Fibroblast of skin of scalp (primary cell): ENCODE results near the gene B3GAT1.

ENCODE experiments used
- DNase-seq: peaks from one replicate; pipeline ENCODE4 v3.0.0-alpha.2; 2013

B3GAT1 gene

DNA sequence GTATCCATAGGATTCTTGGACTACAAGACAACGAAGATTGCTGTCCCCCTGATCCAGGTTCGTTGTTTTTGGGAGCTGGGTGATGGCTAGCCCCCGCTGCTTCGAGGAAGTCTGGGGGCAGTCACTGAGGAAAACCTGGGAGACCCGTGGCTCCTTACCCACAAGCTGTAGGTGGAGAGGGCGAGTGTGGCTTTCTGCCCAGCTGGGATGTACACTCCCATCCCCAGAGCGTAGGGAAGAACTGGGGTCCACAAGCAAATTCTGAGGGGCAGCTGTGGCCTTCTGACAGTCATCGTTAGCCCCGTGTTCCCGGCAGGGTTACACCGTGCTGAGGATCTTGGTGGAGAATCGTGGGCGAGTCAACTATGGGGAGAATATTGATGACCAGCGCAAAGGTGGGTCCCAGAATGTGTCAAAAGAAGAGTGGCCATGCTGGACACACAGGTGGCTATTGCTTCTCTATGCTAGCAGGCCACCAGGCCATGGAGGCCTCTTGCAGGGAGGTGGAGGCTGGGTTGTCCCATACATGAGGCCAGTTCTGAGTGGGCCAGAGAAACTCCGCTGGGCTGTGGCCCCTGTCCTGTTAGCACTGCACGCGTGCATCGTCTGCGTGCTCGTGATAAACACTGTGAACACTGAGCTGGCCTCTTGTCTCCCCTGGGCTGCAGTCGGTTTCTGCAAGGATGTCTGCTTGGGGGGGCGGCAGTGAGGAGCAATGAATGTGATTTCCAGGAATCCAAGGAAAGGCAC lies 40.4 kb downstream of the B3GAT1 start:
- DNase-seq = no peak

DNA sequence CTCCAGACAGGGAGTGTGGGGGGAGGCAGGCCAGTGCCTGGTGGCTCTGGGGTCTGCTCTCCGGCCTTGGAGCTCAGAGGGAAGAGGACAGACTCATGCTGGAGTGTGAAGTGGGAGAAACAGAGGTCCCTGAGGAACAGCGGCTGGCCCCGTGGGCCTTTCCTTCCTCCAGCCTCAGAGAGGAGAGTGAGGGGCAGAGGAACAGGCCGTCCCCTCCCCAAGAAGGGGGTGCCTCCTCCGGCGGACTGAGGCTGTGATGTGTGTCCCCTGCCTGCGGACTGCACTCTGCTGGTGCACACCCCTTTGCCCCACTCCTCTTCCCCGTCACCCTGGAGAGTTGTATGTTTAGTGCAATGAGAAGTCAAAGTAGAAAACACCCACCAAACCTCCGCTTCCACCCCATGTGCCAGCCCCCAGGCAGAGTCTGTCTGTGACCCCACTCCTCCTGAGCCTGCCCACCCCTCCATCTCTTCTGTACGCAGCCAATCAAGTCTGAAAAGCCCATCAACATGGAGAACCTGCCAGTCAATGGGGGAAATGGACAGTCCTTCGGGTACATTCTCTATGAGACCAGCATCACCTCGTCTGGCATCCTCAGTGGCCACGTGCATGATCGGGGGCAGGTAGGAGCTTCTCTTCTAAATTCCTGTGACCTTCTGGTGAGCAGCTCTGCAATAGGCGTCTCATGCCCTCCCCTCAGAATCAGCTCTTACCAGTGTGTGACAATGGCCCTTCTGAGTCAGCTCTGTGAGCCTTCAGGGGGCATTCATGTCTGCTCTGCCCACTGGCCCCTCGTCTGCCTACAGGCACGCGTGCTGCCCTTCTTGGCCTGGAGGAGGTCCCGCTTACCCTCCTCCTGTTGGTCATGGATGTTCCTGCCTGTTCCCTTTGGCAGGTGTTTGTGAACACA lies 41.3 kb downstream of the B3GAT1 start:
- DNase-seq = no peak

DNA sequence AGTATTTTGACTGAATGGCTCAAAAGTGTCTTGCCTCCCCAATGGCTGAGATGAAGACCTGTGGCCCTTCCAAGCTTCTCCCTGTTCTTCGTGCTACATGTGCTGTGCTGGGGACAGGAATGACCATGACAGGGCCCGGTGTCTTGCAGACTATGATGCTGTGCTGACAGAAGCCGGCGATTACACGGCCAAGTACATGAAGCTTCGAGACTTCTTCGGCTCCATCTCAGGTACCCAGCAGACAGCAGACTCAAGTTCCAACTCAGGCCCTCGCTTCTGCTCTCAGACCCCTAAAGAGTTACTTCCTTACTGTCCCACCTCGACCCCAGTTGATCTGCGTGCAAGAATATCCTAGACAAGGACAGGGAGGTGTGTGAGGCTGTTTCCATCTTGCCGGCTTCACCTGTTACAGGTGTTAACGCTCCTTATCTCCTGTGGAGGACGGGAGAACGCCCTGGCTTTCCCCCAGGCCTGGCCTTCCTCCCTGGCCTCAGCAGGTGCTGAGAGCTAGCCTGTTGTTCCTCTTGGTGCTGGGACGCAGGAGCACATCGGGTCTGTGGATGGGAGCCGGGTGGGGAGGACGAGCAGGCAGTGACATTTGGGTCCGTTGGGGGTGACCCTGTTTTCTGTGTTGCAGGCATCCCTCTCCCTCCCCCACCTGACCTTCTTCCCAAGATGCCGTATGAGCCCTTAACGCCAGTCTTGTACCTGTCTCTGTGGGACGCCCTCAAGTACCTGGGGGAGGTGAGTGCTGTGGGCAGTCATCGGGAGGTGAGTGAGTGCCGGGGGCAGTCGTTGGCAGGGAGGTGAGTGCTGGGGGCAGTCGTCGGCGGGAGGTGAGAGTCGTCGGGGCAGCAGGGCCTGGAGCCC lies 42.2 kb downstream of the B3GAT1 start:
- no peak for DNase-seq

DNA sequence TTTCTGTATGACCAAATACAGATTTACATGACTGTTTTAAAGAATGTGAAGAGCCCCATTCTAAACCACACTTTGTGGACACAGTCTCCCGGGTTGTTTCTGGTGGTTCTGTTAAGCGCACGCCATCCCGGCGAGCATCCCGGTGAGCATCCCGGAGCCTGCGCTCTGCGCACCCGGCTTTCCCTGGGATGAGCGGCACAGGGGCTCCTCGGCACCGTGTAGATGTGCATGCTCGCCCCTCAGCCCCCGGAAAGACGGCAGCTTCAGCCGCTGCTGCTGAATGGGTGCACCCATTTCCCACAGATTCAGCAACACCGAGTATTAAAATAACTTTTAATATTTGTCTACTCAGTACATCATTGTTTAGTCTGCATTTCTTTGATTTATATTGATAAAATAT lies 44.3 kb downstream of the B3GAT1 start:
- DNase-seq = no peak

DNA sequence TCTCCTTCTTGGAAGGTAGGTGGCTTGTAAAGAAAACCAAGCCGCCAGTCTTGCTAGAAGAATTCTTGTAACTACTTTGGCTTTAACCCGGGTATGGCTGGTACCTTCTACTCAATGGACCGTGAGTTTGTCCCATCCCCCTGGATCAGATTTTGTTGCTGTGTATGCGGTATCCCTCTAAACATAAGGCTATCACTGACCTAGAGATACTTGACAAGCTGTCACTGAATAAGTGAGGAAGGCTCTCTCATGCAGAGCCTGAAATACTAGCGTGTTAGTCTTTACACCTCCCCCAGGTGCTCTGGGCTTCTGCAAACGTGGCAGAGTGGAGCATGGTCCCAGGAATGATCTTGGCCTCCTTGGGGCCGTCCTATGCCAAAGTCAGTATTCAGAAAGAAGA lies 45.8 kb downstream of the B3GAT1 start:
- no peak for DNase-seq

DNA sequence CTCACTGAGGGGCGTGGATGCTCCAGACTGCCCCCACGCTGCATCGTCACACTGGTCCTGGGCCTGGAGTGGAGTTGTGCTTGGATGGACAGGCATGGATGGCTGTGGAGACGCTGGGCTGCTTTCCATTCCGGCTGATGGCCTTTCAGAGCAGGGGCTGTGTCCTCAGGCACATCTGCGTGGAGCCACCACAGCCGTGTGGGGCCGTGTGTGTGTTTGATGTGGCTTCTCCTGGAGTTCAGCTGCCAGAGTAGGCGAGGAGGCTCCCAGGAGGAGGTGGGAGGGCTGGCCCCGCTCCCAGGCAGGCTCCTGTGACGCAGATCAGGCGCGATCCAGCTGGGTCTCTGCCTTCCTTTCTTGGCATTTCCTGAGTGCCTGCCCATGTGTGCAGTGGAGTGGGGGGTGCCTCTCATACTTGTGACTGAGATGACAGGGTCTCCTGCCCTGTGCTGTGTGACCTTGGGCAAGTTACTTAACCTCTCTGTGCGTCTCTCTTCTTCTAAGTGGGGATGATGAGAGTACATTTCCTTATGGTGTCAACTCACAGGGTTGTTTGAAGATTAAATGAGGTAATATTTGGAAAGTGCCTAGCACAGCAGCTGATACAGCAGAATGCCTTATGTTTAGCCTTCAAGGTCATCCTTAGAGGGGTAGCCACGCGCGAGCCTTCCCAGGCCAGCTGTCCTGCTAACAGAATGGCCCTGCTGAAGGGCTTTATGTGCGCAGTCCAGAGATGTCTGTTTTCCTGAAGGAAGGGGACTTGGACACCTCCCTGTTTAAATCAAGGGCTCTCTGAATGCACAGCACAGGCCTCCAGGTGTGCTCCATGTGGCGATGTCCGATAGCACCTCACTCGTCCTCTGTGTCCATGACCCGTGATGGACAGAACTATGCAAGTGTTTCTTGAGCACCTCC lies 46.8 kb downstream of the B3GAT1 start:
- DNase-seq = no peak

DNA sequence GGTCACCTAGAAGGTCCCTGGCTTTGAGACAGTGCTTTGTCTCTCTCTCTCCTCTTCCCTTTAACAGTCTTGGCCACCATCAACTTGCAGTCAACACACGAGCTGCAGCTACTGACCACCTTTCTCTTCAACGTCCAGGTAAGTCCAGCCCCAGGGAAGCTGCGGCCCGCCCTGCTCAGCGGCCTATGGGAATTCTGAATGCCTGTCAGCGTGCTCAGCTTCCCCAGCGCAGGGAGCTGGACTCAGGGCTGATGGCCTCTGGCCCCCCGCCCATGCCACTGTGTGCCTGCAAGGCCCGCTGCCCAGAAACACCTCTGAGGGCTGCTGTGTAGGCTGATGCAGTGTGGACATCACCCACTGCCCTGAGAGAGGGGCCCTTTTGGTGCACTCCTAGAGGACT lies 47.8 kb downstream of the B3GAT1 start:
- no peak for DNase-seq

DNA sequence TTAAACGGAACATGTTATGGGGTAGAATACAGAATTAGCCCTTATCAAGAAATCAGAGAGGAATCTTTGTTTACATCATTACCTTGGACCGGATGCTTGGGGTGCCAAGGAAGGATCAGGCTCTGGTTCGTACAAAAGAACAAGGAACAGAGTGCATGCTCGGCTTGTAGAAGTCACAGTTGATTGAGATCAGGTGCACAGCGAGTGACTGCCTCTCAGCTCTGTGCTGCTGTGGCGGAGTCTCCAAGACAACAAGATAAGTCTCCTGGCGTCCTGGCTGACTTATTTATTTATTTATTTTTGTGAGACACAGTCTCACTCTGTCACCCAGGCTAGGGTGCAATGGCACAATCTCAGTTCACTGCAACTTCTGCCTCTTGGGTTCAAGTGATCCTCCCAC lies 48.5 kb downstream of the B3GAT1 start:
- no peak for DNase-seq

DNA sequence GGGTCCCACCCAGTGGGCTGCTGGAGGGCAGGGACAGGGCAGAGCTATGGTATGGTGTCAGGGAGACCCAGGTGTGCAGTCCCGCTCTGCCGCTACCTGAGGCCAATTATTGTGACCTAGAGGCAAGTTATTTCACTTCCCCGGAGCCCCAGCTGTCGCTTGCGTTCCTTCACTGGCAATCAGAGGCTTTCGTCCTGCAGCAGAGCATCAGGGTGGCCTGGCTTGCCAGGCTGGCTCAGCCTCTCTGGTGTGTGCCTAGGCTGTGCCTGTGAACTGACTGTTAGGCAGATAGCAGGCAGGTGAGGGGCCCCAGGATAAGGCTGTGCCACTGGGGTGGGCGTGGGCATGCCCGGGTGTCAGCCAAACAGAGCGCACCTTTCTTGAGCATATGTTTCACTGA lies 48.9 kb downstream of the B3GAT1 start:
- DNase-seq = no peak

DNA sequence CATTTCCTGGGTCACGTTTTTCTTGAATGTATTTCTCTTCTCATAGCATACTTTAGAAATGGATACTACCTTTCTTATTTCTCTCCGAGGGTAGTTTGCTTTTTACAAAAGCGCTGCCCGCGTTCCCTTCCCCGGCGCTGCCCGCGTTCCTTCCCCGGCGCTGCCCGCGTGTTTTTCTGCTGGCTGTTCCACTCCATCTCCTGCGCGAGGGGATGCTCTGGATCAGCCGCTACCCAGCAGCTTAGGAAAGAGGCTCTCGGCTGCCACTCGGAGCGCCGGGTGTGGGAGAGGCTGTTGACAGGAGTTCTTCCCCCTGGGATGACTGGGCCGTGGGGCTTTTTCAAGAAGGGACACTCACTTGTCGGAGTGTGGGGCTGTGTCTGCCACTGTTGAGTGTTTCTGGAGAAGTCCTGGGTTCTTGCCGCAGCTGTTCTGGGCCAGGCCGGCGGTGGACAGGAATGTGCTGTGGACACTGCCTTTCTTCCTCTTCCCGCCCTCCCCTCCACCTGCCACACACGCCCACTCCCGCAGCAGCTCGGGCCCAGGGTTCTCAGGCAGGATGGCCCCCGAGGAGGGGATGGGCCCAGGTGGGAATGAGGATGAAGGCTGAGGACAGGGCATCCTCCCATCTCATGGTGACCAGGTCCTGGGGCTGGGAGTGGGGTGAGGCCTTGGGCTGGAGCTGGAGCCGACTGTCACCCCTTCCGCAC lies 49.7 kb downstream of the B3GAT1 start:
- no peak for DNase-seq

DNA sequence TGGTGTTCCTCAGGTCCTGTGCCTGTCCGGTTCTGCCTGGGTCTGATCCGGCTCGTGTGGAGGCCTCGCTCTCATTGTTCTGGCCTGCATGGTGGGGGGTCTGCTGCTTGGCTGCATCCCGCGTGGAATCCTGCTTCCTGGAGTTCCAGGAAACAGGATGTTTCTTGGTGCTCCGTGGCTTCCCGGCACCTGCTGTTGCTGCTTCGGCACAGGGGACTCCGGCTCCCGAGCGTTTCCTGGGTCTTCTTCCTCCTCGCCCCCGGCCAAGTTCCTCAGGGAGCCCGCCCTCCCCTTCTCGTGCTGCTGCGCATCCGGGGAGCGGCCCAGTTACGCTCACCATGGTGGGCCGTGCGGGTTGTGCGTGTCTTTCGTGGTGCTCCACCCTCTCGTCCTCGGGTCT lies 50.4 kb downstream of the B3GAT1 start:
- no peak for DNase-seq

DNA sequence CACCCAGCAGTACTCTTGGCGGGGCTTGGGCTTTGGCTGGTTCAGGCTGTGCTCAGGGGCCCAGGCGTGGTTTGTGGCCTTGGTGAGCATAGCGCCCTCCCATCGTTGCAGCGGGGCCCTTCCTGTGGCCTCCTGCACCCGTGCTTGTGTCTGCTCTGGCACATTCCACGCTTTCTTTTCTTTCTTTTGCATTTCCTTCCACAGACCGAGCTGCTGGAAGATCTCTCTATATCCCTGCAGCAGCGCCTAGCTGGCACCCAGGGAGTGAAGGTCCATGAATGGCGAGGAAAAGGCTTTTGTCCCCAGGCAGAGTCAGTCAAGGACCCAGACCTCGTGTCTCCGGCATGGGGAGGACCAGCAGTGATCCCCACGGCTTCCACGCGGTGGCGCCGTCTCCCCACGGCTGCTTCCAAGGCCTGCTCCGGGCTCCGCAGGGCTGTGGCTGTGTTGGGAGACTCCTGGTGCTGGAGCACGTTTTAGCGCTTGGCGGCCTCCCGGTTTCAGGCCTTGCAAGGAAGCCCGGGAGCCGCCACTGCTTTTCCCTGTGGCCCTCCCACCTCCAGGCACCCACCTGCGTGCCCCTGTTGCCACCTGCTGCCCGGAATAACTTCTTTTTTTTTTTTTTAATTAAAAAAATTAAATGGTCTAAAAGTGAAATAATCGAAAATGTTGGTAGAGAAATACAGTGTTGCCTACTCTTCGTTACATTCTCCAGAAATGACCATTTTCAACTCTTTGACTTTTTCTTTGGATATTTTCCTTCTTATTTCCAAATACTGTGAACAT lies 51.8 kb downstream of the B3GAT1 start:
- DNase-seq = peak; percentile 69

DNA sequence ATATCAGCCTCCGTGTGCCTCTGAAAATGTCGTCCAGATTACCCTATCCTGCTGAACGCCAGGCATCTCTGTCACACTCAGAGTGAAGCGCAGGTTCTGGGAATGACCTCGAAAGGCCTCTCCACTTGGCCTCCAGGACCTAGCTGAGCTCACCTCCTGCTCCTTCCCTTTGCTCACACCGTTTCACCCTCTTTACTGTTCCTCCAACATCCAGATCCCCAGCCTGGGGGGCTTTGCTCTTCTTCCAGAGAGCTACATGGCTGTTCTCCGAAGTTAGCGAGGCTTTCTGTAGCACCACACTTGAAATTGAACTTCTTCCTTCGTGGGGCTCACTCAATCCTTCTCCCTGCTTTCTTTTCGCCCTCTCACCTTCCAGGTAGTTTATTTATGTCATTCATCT lies 52.4 kb downstream of the B3GAT1 start:
- DNase-seq = no peak

DNA sequence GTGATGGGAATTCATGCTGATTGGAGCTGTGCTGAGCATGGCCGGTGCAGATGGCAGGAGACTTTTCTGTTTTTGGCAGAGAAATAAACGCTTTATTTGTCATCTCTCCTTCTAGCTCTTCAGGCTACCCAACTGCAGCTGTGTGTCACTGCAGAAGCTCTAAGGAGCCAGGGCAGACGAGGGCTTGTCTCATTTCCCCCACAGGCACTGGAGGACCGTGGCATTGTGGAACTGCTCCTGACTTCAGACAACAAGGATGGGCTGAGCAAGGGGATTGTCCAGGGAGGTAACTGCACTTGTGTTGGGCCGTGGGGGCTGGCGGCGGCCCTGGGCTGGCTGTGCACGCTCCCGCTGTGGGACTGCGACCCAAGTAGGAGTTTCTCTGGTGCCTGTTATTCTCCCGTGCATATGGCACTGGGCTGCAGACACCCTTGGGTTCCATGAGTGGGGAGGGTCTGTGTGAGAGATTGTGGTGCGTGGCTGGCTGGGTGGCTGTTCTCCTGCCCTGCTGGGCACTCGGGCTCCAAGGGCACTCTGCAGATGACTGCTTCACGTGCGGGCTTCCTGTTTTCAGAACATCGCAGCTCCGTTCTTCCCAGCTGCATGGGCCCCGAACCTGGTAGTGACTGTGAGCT lies 53.1 kb downstream of the B3GAT1 start:
- DNase-seq = no peak

DNA sequence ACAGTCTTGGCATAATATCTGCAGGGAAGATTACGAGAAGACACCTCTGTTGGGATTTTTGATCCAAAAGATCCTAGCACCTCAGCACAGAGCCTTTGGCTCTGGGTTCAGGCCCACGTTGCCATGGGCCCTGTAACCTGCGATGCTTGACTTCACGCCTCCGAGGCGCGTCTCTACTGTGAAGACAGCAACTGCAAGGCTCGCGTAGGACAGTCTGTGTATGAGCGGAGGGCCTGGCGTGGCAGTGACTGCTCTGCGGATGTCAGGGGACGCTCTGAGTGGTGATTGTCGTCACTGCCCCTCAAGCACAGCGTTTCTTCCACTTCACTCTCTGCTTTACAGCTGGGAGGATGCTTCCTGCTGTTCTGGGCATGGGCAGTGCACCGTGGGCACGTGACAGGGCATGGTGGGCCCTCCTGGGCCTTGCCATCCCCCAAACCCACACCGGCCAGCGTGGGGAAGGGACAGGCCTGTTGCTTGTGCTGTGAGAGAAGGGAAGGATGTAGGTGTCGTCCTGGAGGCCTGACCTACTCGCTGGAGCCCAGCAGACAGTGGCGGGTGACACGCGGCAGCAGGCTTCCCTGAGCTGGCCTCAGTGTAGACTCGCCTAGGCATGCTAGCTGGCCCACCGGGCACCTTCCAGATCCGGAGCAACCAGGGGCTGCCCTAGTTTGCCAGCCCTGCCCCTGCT lies 53.7 kb downstream of the B3GAT1 start:
- no peak for DNase-seq

DNA sequence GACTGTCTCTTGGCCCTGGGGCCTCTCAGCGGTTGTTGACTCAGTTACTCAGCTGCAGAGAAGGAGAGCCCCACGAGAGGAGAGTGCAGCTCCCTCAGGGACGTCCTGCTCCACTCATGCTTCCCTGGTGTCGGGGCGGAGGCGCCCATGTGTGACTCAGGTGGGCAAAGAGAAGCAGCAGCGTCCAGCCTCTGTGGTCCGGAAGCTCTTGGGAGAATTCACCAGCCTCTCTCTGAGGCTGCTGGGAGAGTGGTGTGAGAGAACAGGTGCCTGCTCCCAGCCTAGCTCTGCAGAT lies 54.5 kb downstream of the B3GAT1 start:
- no peak for DNase-seq

DNA sequence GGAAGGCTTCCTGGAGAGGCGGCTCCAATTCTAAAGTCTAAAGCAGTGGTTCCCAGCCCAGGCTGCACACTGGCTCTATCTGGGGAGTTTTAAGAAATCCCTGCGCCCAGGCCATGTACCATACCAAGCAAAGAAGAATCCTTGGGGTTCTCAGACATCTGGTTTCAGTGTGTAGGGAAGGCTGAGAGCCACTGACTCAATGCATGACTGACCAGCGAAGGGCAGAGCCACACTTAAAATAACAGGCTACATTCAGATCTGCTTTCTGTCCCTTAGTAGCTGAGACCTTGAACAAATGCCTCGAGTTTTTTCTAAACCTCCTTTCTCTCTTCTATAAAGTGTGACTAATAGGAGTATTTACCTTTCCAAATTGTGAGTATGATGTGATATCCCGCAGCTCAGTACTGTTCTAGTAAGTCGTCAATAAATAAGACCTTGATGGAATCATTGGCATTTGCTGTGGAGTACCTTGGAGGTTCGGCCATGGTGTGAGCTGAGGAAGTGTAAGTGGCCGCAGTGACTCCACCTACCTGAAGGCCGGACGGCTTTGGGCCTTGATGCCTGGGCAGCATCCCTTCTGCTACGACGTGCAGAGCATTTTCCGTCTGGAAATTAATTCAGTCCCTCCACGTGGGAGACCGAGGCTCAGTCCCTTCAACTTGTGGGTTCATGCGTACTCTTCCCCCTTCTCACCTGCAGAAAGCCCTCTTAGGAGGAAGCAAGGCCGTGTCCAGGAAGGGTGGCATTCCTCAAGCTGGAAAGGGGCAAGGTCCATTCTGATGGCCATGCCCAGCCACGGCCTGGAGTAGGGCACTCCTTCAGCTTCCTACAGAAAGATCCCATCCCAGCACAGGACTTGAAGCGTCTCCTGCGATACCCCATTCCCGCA lies 55.1 kb downstream of the B3GAT1 start:
- DNase-seq = no peak

DNA sequence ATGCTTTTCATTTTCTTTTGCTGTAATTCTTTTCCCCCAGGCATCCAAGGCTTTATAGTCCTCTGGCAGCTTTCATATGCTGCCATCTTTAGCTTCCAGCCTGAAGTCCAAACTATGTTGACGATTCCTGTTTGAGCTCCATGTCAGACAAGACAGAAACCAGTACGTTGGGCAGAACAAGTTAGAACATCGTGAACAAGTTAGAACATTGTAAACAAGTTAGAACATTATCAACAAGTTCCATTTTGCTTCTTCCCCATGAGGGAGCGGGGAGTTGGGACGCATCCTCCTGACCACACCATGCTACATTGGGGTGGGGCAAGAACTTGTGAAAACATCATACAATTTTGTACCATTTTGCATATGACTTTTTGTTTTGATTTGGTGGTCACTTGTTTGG lies 56.4 kb downstream of the B3GAT1 start:
- DNase-seq = no peak
